GM12865 (cell line): Measurements from ENCODE around the gene CACFD1.

Experiments
- DNase-seq: peaks from one replicate; pipeline ENCODE4 v3.0.0; 2010; ENCODE audit warnings: low read depth
- H3K4me3 ChIP-seq: 2 replicates; pipeline ENCODE4 v1.5.1; 2011; ENCODE audit warnings: mild to moderate bottlenecking, low read depth, low read length, control low read depth
- CTCF ChIP-seq: IDR thresholded peaks from 2 replicates; pipeline ENCODE4 v1.5.1; 2011; ENCODE audit warnings: low read length, control low read depth, low read depth, inconsistent platforms; ENCODE audit not compliant: insufficient read depth; ENCODE audit errors: missing control alignments

CACFD1 gene

GRCh38 chr9:133518200-133518599 lies 58.4 kb downstream of the CACFD1 start:
- H3K4me3 ChIP-seq, result no peak overlapping the region
- no peak for DNase-seq
- TF ChIP-seq CTCF, result no peak

GRCh38 chr9:133518706-133519449 lies 59.1 kb downstream of the CACFD1 start:
- H3K4me3 ChIP-seq, result no peak overlapping the region
- no peak for DNase-seq
- no peak for TF ChIP-seq CTCF

- no peak for TF ChIP-seq CTCF
- no peak overlapping the region for H3K4me3 ChIP-seq
- DNase-seq, result no peak
Measured at GRCh38 chr9:133519693-133520092, 59.9 kb downstream of the CACFD1 start.

GRCh38 chr9:133520121-133520835 lies 60.5 kb downstream of the CACFD1 start:
- no peak for TF ChIP-seq CTCF
- DNase-seq, result no peak
- H3K4me3 ChIP-seq, result no peak overlapping the region
